HepG2 (cell line): Measurements from ENCODE around the gene USP40. TPM values are rescaled to one million over a fixed set of nuclear protein-coding genes. Genes with fewer than 3 reads are reported as not detected.

Experiments
- ATAC-seq: fragments of 200-7000 bp; cut with Tn5 transposase; 3 replicates; pipeline ENCODE4 v1.9.1; 2020; ENCODE audit warnings: mild to moderate bottlenecking, moderate library complexity
- BruUV-seq: library from RNA; stranded (reverse); fragments of 400-500 nt; replicated peaks from 2 replicates; lab custom pipeline; 2021; lab: Mats Ljungman, UMichigan
- CTCF ChIA-PET: fragments of 300-600 bp; formaldehyde crosslinking; extraction: SDS; loops from one replicate; lab custom pipeline; 2021; ENCODE audit warnings: low total read pairs, inconsistent platforms, low intra/inter-chr PET ratio; lab: Yijun Ruan, JAX
- POLR2A ChIA-PET: fragments of 350-600 bp; sonication (Branson Sonifier 250); formaldehyde crosslinking; loops from one replicate; lab custom pipeline; 2020; ENCODE audit warnings: antibody characterized with exemption, inconsistent platforms; lab: Yijun Ruan, JAX
- DNase-seq: peaks from one replicate; pipeline ENCODE4 v3.0.0-alpha.2; 2015; ENCODE audit warnings: low spot score
- FAIRE-seq: peaks from 3 replicates; lab custom pipeline; 2011; peaks lifted over from hg19 to GRCh38; lab: Jason Lieb, UNC
- H2AFZ ChIP-seq: one replicate; pipeline ENCODE4 v1.6.1; 2011; ENCODE audit warnings: low read length, inconsistent platforms
- H3K27ac ChIP-seq: fragments of 300-600 bp; 3 replicates; pipeline ENCODE4 v1.8.0; 2011; ENCODE audit warnings: mixed run types, mild to moderate bottlenecking, mixed read lengths, low read length, inconsistent platforms; ENCODE audit not compliant: insufficient read depth; ENCODE audit errors: extremely low read length
- H3K27me3 ChIP-seq, 2 experiments: fragments of 200-600 bp in 1 of 2; 2 replicates in 1 of 2; 3 replicates in 1 of 2; pipeline versions ENCODE4 v1.6.0 to v1.8.0; 2011; ENCODE audit warnings: low read length in 2 of 2, mild to moderate bottlenecking in 2 of 2, moderate library complexity in 2 of 2, inconsistent platforms in 1 of 2; ENCODE audit not compliant: insufficient read depth in 2 of 2, control insufficient read depth in 1 of 2
- H3K36me3 ChIP-seq, 2 experiments: fragments of 200-600 bp in 1 of 2; replicated peaks in 1 of 2; 2 replicates in 1 of 2; 3 replicates in 1 of 2; pipeline versions ENCODE4 v1.5.1 to v1.8.0; 2011; ENCODE audit warnings: low read length in 2 of 2, inconsistent platforms in 1 of 2; ENCODE audit not compliant: insufficient read depth in 2 of 2, control insufficient read depth in 1 of 2
- H3K4me1 ChIP-seq: 2 replicates; pipeline ENCODE4 v1.5.1; 2012; ENCODE audit warnings: low read length, inconsistent platforms; ENCODE audit not compliant: insufficient read depth
- H3K4me2 ChIP-seq: 2 replicates; pipeline ENCODE4 v1.6.0; 2011; ENCODE audit warnings: low read depth, low read length, inconsistent platforms
- H3K4me3 ChIP-seq, 3 experiments: fragments of 200-600 bp in 1 of 3; sonication (generic), shearing (Covaris generic) in 1 of 3; replicated peaks in 1 of 3; 2 replicates each; pipeline ENCODE4 v1.5.1; 2011 to 2016; ENCODE audit warnings: low read length in 3 of 3, inconsistent platforms in 2 of 3, low read depth in 2 of 3, mild to moderate bottlenecking in 2 of 3, control low read depth in 1 of 3, mixed read lengths in 1 of 3; ENCODE audit not compliant: insufficient read depth in 1 of 3
- H3K79me2 ChIP-seq: one replicate; pipeline ENCODE4 v1.6.1; 2011; ENCODE audit warnings: low read length, inconsistent platforms; ENCODE audit not compliant: insufficient read depth
- H3K9ac ChIP-seq: 2 replicates; pipeline ENCODE4 v1.6.0; 2011; ENCODE audit warnings: mild to moderate bottlenecking, low read depth, low read length, inconsistent platforms; ENCODE audit not compliant: insufficient read depth
- H3K9me3 ChIP-seq: 2 replicates; pipeline ENCODE4 v1.5.1; 2012; ENCODE audit warnings: mild to moderate bottlenecking, low read length
- H4K20me1 ChIP-seq: 2 replicates; pipeline ENCODE4 v1.6.0; 2011; ENCODE audit warnings: inconsistent platforms, mild to moderate bottlenecking, low read length, moderate library complexity; ENCODE audit not compliant: insufficient read depth
- ESRRA ChIP-seq: sonication (generic); formaldehyde crosslinking; IDR thresholded peaks from 2 replicates; pipeline ENCODE4 v1.5.1; 2020; ENCODE audit warnings: mild to moderate bottlenecking, low read depth, missing genetic modification reagents
- ETV5 ChIP-seq: IDR thresholded peaks from 2 replicates; pipeline ENCODE4 v1.6.1; 2018; ENCODE audit warnings: missing biosample characterization, missing genetic modification reagents, inconsistent platforms, borderline replicate concordance
- KAT7 ChIP-seq: IDR thresholded peaks from 2 replicates; pipeline ENCODE4 v1.6.1; 2018; ENCODE audit warnings: borderline replicate concordance, missing compliant biosample characterization
- NAIF1 ChIP-seq: sonication (generic); formaldehyde crosslinking; IDR thresholded peaks from 2 replicates; pipeline ENCODE4 v1.5.0; 2020; ENCODE audit warnings: mild to moderate bottlenecking, missing genetic modification reagents, borderline replicate concordance
- POLR2AphosphoS5 ChIP-seq: IDR thresholded peaks from 2 replicates; pipeline ENCODE4 v1.6.1; 2012; ENCODE audit warnings: low read depth, low read length
- SALL2 ChIP-seq: sonication (generic); formaldehyde crosslinking; IDR thresholded peaks from 2 replicates; pipeline ENCODE4 v1.8.1; 2023; ENCODE audit warnings: mild to moderate bottlenecking, missing genetic modification reagents, inconsistent platforms
- ZNF556 ChIP-seq: sonication (generic); formaldehyde crosslinking; IDR thresholded peaks from 2 replicates; pipeline ENCODE4 v1.4.0; 2020; ENCODE audit warnings: mild to moderate bottlenecking, missing genetic modification reagents, borderline replicate concordance
- ZNF746 ChIP-seq: sonication (generic); formaldehyde crosslinking; IDR thresholded peaks from 2 replicates; pipeline ENCODE4 v1.8.0; 2022; ENCODE audit warnings: mild to moderate bottlenecking, missing genetic modification reagents
- ZNF777 ChIP-seq: sonication (generic); formaldehyde crosslinking; IDR thresholded peaks from 2 replicates; pipeline ENCODE4 v1.4.0; 2020; ENCODE audit warnings: missing genetic modification reagents
- WGBS: methylation state at CpG from one replicate; pipeline ENCODE4 v1.1.6; 2017; ENCODE audit warnings: low lambda C conversion rate; 5-methylcytosine and 5-hydroxymethylcytosine counted together
- in situ Hi-C: cut with HindIII; loops from 2 replicates; pipeline ENCODE4 v1.10.0; 2017; ENCODE audit warnings: low pct_unique_long_range_greater_than_20kb; ENCODE audit not compliant: extremely low pct_ligation_motif_present
- intact Hi-C: fragments of 100-400 bp; cut with micrococcal nuclease; formaldehyde crosslinking; loops from one replicate; pipeline ENCODE4 v1.10.0; 2022; ENCODE audit not compliant: unreplicated experiment
- polyA plus RNA-seq, 8 experiments: library from polyadenylated mRNA; depleted of rRNA in 3 of 8; stranded (reverse) in 7 of 8; unstranded in 1 of 8; fragments of >200 nt; fragmentation: Illumina TruSeq in 4 of 8; extraction: Trizol in 4 of 8; gene quantifications; 2 replicates each; pipeline versions ENCODE4 v1.2.1 to v1.2.3, GENCODE V29; 2011 to 2016; ENCODE audit warnings: low read depth in 4 of 8, missing spikeins in 1 of 8, mixed read lengths in 1 of 8; ENCODE audit not compliant: insufficient read depth in 1 of 8
- total RNA-seq, 5 experiments: library from RNA; depleted of rRNA; stranded (reverse); fragments of >200 nt; fragmentation: Illumina TruSeq; extraction: Trizol; gene quantifications; 2 replicates each; pipeline ENCODE4 v1.2.3, GENCODE V29; 2016; ENCODE audit warnings: low read depth in 1 of 5
- TF ChIP-seq, protein P1 (sequence below): sonication (generic); formaldehyde crosslinking; IDR thresholded peaks from 2 replicates; pipeline ENCODE4 v1.4.0; 2020; ENCODE audit warnings: missing genetic modification reagents, low read depth, mild to moderate bottlenecking, borderline replicate concordance
- TF ChIP-seq, protein P2 (sequence below): IDR thresholded peaks from 2 replicates; pipeline ENCODE4 v1.6.1; 2016; ENCODE audit warnings: mild to moderate bottlenecking, missing biosample characterization, missing genetic modification reagents
- TF ChIP-seq, protein P3 (sequence below), 2 experiments: sonication (generic) in 1 of 2; formaldehyde crosslinking in 1 of 2; IDR thresholded peaks; 2 replicates each; pipeline versions ENCODE4 v1.5.1 to v1.6.1; 2011 to 2020; ENCODE audit warnings: borderline replicate concordance in 1 of 2, low read depth in 1 of 2, low read length in 1 of 2, mild to moderate bottlenecking in 1 of 2, missing genetic modification reagents in 1 of 2, moderate library complexity in 1 of 2

USP40 gene
- total and polyA plus RNA-seq, 2 of the 13 experiments (the other 11 are each of a cell fraction or from before 2014, with no cell fraction given), result 41.0 to 46.3 TPM

DNA sequence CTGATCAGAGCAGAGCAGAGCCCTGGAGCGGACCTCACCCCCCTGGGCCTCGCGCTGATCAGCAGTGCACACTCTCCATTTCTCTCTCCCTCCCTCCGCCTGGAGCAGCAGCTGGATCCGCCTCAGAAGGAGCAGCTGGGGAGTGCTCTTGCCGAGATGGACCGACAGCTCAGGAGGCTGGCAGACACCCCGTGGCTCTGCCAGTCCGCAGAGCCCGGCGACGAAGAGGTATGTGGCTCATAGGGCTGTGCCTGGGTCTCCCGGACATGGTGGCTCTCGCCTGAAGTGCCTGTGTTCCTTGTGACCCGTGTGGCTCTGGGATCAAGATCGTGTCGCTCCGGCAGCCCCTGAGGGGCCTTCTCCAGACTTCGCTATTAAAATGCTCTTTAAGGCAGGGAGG, 102.5 kb downstream of the USP40 start:
- ATAC-seq, result no peak
- in situ Hi-C loops, result no loop called here
- WGBS, result 94% methylated on average over 16 of the region's 19 CpGs
- CTCF ChIA-PET, result no interaction called here
- no TSS peak for BruUV-seq
- Histone ChIP-seq H4K20me1 (no peaks in the 10 kb centered on the region), H3K9ac (no peak overlapping the region), H2AFZ (no peak overlapping the region), H3K27me3 (no peaks in the 10 kb centered on the region), H3K4me3 (no peak overlapping the region), H3K79me2 (no peaks in the 10 kb centered on the region), H3K27ac (no peak overlapping the region), H3K4me1 (peaks cover 20% of the 10 kb centered on the region), H3K4me2 (no peak overlapping the region), H3K36me3 (peaks cover 47 to 64% of the 10 kb centered on the region in 2 experiments), H3K9me3 (no peaks in the 10 kb centered on the region)
- TF ChIP-seq, protein P1, sequence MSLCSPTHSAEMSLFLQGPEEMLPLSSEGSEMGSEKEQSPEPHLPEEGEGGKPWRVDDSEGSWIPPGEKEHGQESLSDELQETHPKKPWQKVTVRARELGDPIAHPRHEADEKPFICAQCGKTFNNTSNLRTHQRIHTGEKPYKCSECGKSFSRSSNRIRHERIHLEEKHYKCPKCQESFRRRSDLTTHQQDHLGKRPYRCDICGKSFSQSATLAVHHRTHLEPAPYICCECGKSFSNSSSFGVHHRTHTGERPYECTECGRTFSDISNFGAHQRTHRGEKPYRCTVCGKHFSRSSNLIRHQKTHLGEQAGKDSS (CRISPR knock-in tag), result no peak
- TF ChIP-seq POLR2AphosphoS5 (no peak), ETV5 (CRISPR knock-in tag) (no peak), KAT7 (no peak), ESRRA (CRISPR knock-in tag) (no peak), ZNF746 (no peak), ZNF556 (CRISPR knock-in tag) (no peak), ZNF777 (CRISPR knock-in tag) (no peak), NAIF1 (no peak), SALL2 (no peak)
- TF ChIP-seq, protein P2, sequence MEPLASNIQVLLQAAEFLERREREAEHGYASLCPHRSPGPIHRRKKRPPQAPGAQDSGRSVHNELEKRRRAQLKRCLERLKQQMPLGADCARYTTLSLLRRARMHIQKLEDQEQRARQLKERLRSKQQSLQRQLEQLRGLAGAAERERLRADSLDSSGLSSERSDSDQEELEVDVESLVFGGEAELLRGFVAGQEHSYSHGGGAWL (CRISPR knock-in tag), result no peak
- TF ChIP-seq, protein P3, sequence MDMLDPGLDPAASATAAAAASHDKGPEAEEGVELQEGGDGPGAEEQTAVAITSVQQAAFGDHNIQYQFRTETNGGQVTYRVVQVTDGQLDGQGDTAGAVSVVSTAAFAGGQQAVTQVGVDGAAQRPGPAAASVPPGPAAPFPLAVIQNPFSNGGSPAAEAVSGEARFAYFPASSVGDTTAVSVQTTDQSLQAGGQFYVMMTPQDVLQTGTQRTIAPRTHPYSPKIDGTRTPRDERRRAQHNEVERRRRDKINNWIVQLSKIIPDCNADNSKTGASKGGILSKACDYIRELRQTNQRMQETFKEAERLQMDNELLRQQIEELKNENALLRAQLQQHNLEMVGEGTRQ (IDR thresholded peaks at IDR 0.05; ENCODE audit: low read depth, low read length), result no peak
- TF ChIP-seq, protein P3 (CRISPR knock-in tag; IDR thresholded peaks at IDR 0.05; ENCODE audit: borderline replicate concordance), result no peak
- FAIRE-seq, result no peak
- DNase-seq, result no peak
- intact Hi-C loops, result no loop called here
- POLR2A ChIA-PET, result no interaction called here
